ENCODE data around the gene SVIP. TPM values are rescaled to one million over a fixed set of nuclear protein-coding genes. Genes with fewer than 3 reads are reported as not detected.

The SVIP gene
- polyA plus RNA-seq, 3 donors = 1.0 to 3.1 (median 2.6) TPM

GRCh38 chr11:22792497-22792896 lies 37.1 kb downstream of the SVIP start:
- intact Hi-C loops (cut with micrococcal nuclease) = loop anchor here in 1 of 2 donors (10.0 kb wide), 1 partner anchor 458 kb away; the partner anchor contains the start of gene SLC17A6
- Histone ChIP-seq H4K20me1 (ENCODE audit: insufficient read depth, low read length) (no peaks in the 10 kb centered on the region), H3K79me2 (ENCODE audit: insufficient read depth, low read length) (no peaks in the 10 kb centered on the region), H3K4me2 (replicated peaks; ENCODE audit: extremely low read depth, low read length, poor library complexity, severe bottlenecking) (no peak overlapping the region), H3K36me3 (replicated peaks in 1 of 2; ENCODE audit: control insufficient read depth in 1 of 2, insufficient read depth in 2 of 2, low read length in 2 of 2) (no peaks in the 10 kb centered on the region), H3K9me3 (replicated peaks in 1 of 2; ENCODE audit: control insufficient read depth in 1 of 2, insufficient read depth in 1 of 2, low read length in 2 of 2) (no peaks in the 10 kb centered on the region), H3K27ac (ENCODE audit: low read depth in 1 of 2, low read length in 2 of 2) (no peak overlapping the region), H3K27me3 (ENCODE audit: control insufficient read depth in 2 of 2, insufficient read depth in 2 of 2, low read length in 2 of 2) (no peaks in the 10 kb centered on the region), H3K4me3 (replicated peaks in 1 of 3; ENCODE audit: low read depth in 2 of 3, low read length in 3 of 3) (no peak overlapping the region), H3K9ac (ENCODE audit: insufficient read depth, low read length, poor library complexity, severe bottlenecking) (no peak overlapping the region), H3K4me1 (ENCODE audit: control insufficient read depth in 1 of 2, insufficient read depth in 2 of 2, low read length in 2 of 2) (no peaks in the 10 kb centered on the region), H2AFZ (ENCODE audit: insufficient read depth, low read depth, low read length, poor library complexity, severe bottlenecking) (no peak overlapping the region)
- peaks cover 6% of the 10 kb centered on the region for H3K4me1 Mint-ChIP-seq
- no peak overlapping the region for H3K4me3 Mint-ChIP-seq
- no peaks in the 10 kb centered on the region for H3K9me3 Mint-ChIP-seq
- WGBS (ENCODE audit: insufficient coverage) = 74% methylated on average over 3 of the region's 3 CpGs
- TF ChIP-seq, protein P1, sequence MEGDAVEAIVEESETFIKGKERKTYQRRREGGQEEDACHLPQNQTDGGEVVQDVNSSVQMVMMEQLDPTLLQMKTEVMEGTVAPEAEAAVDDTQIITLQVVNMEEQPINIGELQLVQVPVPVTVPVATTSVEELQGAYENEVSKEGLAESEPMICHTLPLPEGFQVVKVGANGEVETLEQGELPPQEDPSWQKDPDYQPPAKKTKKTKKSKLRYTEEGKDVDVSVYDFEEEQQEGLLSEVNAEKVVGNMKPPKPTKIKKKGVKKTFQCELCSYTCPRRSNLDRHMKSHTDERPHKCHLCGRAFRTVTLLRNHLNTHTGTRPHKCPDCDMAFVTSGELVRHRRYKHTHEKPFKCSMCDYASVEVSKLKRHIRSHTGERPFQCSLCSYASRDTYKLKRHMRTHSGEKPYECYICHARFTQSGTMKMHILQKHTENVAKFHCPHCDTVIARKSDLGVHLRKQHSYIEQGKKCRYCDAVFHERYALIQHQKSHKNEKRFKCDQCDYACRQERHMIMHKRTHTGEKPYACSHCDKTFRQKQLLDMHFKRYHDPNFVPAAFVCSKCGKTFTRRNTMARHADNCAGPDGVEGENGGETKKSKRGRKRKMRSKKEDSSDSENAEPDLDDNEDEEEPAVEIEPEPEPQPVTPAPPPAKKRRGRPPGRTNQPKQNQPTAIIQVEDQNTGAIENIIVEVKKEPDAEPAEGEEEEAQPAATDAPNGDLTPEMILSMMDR (IDR thresholded peaks at IDR 0.05) = no peak
- H3K36me3 Mint-ChIP-seq = no peaks in the 10 kb centered on the region
- peaks cover 0 to 4% (median 2%) of the 10 kb centered on the region in 3 donors for H3K27me3 Mint-ChIP-seq (ENCODE audit: low read depth in 3 of 3)
- H3K27ac Mint-ChIP-seq = no peak overlapping the region
- no peak for DNase-seq

- Histone ChIP-seq H3K9ac (ENCODE audit: insufficient read depth, low read length, poor library complexity, severe bottlenecking) (no peak overlapping the region), H3K9me3 (replicated peaks in 1 of 2; ENCODE audit: control insufficient read depth in 1 of 2, insufficient read depth in 1 of 2, low read length in 2 of 2) (no peaks in the 10 kb centered on the region), H3K27me3 (ENCODE audit: control insufficient read depth in 2 of 2, insufficient read depth in 2 of 2, low read length in 2 of 2) (no peaks in the 10 kb centered on the region), H3K4me2 (replicated peaks; ENCODE audit: extremely low read depth, low read length, poor library complexity, severe bottlenecking) (no peak overlapping the region), H2AFZ (ENCODE audit: insufficient read depth, low read depth, low read length, poor library complexity, severe bottlenecking) (no peak overlapping the region), H3K27ac (ENCODE audit: low read depth in 1 of 2, low read length in 2 of 2) (no peak overlapping the region), H3K4me1 (ENCODE audit: control insufficient read depth in 1 of 2, insufficient read depth in 2 of 2, low read length in 2 of 2) (no peaks in the 10 kb centered on the region), H3K79me2 (ENCODE audit: insufficient read depth, low read length) (no peaks in the 10 kb centered on the region), H4K20me1 (ENCODE audit: insufficient read depth, low read length) (no peaks in the 10 kb centered on the region), H3K4me3 (replicated peaks in 1 of 3; ENCODE audit: low read depth in 2 of 3, low read length in 3 of 3) (no peak overlapping the region), H3K36me3 (replicated peaks in 1 of 2; ENCODE audit: control insufficient read depth in 1 of 2, insufficient read depth in 2 of 2, low read length in 2 of 2) (no peaks in the 10 kb centered on the region)
- Mint-ChIP-seq H3K4me3 (no peak overlapping the region), H3K4me1 (no peaks in the 10 kb centered on the region), H3K36me3 (no peaks in the 10 kb centered on the region), H3K27me3 (ENCODE audit: low read depth in 3 of 3) (peaks cover 0 to 2% (median 0%) of the 10 kb centered on the region in 3 donors), H3K9me3 (peaks cover 0 to 2% (median 0%) of the 10 kb centered on the region in 7 donors), H3K27ac (no peak overlapping the region)
- intact Hi-C loops (cut with micrococcal nuclease) = loop anchor here in 1 of 2 donors (10.0 kb wide), 1 partner anchor 453 kb away; the partner anchor contains the start of gene SLC17A6
- TF ChIP-seq, protein P1 (IDR thresholded peaks at IDR 0.05) = peak; percentile 81
- 60% methylated on average over 5 of the region's 9 CpGs for WGBS (ENCODE audit: insufficient coverage)
- peak in 2 of 3 donors; percentile 3 to 24 for DNase-seq
Measured at GRCh38 chr11:22787551-22788162, 41.9 kb downstream of the SVIP start.

Data from CD14-positive monocyte (primary cell).